CD4-positive, alpha-beta T cell treated with Interleukin-17A for 4 hours (primary cell): ENCODE results near the gene CGB3.

ENCODE experiments used
- DNase-seq: peaks from one replicate; pipeline ENCODE4 v3.0.0-alpha.2; 2020; ENCODE audit warnings: mixed read lengths

The CGB3 gene

DNA sequence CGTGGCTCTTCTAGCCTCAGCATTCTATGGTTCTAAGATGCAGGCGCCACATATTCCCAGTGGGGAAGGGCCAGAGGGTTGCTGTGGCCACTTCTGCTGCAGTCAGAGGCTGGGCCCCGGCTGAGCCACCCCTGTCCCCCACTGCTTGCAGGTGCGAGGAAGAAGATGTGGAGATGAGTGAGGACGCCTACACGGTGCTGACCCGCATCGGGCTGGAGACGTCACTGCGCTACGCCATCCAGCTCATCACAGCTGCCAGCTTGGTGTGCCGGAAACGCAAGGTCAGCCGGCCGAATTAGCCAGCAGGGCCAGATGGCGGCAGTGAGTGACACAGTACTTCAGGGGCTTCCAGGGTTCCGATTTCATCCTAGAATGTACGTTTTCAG is 9.3 kb downstream of the CGB3 start:
- no peak for DNase-seq

DNA sequence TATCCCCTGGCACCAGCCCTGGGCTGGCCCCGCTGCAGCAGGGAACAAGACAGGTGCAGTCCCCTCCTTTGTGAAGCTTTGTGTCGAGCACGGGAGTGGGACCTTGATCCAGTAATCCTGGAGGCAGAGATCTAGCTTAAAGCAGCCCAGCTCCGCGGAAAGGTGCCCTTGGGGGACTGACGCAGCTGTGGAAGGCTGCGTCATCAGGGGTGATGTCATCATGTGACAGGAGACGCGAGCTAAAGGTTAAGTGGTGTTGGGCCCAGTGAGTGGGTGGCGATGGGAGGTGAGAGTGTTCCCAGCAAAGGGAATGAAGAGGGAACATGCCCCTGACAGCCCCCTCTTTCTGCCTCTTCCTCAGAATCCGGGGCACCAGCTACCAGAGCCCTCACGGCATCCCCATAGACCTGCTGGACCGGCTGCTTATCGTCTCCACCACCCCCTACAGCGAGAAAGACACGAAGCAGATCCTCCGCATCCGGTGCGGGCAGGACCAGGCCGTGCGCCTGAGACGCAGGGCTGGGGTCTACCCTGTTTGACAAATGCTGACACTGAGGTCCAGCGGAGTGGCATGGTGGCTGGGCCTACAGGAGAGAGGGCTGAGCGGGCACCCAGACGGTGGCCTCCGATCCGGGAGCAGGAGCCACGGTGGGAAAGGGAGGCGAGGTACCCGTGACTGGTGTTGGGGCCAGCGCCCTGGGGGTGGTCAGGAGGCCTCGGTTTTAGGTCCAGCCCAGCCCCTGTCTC is 9.8 kb downstream of the CGB3 start:
- DNase-seq = no peak

DNA sequence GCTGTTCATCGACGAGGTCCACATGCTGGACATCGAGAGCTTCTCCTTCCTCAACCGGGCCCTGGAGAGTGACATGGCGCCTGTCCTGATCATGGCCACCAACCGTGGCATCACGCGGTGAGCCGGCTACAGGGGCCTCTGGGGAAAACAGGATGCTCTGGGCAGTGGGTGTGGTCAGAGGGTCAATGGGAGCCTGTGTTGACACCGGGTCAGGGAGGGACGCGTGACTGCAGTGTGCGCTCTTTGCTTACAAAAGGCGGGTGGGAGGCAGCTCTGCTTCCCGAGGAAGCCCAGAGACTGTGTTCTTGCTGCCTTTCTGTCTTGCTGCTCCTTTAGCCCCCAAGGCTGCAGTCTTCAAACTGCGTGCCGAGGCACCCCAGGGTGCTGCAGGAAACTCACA is 12.9 kb downstream of the CGB3 start:
- DNase-seq = no peak

DNA sequence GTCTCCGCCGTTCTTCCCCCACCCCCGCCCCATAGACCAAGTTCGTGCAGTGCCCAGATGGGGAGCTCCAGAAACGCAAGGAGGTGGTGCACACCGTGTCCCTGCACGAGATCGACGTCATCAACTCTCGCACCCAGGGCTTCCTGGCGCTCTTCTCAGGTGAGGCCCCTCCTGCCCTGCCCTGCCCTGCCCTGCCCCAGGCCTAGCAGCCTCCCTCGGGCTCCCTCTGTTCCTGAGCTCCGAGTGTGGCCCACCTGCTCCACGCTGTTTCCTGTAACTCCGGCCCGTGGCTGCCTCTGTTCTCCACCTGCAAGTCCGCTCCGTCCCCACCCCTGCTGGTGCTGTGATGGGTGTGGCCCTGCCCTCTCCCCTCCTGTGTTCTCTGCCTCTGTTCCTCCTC is 13.7 kb downstream of the CGB3 start:
- no peak for DNase-seq

DNA sequence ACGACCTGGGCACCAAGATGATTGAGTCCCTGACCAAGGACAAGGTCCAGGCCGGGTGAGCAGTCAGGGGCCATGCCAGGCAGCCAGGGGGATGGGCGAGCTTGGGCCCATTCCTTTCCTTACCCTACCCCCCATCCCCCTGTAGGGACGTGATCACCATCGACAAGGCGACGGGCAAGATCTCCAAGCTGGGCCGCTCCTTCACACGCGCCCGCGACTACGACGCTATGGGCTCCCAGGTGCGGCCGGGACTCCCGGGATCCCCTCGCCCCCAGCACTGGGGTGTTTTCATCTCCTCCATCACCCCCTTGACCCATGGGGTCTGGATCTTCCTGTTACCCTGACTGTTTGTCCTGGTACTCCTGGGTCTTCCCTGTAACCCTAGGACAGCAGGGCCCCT is 14.3 kb downstream of the CGB3 start:
- DNase-seq = no peak

DNA sequence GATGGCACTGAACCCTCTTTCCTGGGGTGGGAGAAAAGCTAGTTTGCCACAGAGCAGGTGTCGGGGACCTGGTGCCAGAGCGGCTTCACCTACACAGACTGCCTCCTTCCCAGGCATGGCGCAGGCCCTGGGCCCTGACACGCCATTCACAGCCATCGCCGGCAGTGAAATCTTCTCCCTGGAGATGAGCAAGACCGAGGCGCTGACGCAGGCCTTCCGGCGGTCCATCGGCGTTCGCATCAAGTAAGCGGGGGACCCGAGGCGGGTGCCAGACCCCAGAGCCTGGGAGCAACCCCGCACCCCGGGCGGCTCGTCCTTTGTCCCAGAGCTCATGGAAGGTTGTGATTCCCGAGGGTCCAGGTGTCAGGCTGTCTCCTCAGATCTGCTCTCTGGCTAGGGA is 17.2 kb downstream of the CGB3 start:
- DNase-seq = no peak

DNA sequence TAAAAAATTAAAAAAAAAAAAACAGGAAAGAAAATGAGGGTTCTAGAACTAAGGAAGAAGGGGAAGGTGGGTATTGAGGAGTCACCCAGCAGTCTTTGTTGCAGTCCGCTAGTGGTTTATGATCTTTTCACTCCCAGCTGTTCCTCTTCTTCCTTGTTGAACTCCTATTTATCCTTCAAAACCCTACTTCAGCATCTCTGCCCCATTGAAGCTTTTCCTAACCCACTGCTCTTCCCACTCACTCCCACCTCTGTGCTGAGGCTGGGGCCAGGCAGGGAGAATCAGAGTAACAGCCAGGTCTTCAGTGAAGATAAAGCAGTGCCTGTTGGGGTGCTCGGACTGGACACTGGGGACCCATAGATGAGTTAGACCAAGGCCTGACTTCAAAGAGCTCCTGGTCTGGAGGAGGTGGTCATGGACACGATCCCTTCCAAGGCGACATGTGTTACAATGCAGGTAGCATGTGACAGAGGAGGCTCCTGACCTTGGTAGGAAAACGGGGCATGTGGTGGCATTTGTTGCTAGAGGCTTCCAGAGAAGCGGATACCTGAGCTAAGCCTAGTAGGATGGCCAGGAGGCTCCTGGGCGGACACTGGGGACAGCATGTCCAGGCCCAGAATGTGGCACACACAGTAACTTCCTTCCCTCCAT is 19.0 kb downstream of the CGB3 start:
- no peak for DNase-seq

DNA sequence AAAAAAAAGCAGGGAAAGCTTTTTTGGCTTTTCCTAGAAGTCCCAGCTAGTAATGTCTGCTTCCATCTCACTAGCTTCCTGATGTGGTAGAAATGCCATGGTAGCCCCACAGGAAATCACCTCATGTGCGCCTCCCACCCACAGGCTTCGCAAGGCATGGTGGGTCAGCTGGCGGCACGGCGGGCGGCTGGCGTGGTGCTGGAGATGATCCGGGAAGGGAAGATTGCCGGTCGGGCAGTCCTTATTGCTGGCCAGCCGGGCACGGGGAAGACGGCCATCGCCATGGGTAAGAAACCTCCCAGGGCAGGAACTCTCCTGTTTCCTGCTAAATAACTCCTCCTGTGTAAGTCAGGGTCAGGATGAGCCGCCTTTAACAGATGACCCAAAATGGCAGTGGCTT is 20.0 kb downstream of the CGB3 start:
- no peak for DNase-seq

DNA sequence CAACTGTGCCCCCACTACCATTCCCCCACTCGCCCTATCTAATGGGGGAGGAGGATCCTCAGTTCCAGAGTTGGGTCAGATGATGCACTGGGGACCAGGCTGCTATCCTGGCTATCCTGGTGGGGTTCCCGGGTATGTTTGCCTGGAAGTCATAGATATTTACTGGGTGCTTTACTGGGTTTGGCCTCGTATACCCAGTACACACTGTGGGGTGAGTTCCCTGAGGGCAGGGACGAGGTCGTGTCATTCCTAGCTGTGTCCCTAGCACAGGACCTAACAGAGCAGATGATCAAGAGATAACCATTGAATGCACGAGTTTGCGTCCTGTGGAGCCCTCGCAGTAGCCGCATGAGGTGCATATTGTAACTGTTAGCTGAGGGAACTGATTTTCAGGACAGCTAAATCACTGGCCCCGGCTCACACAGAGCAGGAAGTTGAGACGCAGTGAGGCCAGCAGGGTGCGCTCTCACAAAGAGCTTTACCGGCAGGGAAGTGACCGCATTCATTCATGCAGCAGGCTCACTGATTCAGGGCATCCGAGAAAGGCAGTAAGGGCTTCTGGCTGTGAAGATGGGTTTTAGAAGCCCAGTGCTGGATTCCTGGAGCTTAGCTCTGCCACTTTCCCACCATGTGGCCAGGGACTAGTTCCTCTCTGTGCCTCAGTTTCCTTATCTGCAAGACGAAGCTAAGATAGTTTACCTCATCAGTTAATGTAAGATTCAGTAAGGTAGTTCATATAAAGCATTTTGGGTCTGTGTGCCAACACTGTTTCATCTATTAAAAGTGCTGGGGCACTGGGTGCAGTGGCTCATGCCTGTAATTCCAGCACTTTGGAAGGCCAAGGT is 24.4 kb downstream of the CGB3 start:
- DNase-seq = peak; percentile 76

DNA sequence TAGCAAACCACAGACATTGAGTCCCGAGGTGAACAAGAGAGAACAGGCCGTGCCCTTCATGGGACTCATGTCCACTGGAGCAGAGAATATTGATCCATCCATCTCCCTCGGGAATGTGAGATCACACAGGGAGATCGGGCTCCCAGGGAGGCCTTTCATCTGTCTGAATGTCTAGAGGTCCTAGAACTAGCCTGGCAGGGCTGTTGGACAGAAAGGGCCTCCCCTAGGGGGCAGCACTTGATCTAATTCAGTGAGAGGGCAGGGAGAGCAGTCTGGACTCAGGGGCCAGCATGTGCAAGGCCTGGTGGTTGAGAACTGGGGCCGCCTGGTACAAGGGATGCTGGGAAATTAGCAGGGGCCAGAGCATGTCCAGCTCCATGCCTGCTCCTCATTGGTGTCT is 26.2 kb downstream of the CGB3 start:
- peak; percentile 71 for DNase-seq

DNA sequence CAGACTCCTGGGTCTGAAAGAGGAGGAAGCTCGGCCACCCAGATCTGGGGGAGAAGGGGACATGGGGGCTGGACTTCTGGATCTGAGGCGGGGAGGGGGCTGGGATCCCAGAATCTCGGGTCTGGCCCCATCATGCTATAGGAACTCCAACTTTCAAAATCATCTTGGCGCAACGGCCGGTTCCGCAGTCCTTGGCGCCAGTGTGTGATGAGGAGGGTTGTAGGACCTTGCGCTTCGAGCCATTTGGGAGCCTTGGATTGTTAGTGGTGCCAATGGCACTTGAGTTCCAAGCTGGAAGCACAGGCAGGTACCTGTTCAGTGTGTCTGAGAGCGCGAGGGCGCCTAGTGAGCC is 30.1 kb downstream of the CGB3 start:
- DNase-seq = no peak

DNA sequence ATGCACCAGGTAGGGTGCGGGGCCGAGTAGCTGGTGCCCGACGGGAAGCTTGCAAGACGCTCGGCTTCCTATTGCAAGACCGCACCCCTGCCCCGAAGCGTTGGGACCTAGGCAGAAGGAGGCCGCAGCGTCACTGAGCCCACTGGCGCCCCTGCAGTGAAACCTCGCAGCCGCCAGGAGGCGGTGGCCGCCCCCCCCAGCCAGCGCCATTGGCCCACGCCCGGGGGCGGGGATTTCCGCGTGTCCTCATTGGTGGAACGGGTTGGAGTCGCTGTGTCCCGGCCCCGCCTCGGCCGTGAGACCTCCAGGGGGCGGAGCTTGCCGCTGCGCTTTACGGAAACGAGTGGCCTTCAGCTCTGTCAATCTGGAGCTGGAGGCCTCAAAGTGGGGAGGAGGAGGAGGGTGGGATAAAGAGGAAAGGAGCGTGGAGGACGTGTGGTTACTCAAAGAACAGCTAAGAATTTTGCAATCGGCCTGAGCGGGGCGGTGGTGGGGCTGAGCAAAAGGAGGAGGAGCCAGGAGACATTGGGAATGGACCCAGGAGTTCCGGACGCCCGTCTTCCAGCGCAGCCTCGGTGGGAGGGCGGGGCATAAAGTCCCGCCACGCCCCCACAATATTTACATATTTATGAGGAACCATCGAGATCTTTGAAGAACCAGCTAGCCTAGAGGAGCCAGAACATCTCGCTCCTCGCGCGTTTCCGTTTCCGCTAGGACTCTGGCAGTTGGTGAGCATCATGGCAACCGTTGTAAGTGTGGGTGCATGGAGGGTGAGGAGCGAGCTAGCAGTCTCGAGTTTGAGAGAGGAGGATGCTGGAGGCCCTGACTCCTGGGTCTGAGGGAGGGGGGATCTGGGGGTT is 30.7 kb downstream of the CGB3 start, which contains the start of the genes GYS1 and RUVBL2:
GYS1 (minus strand) TSS at position 135 of the 860 bp plus-strand sequence. CDS start 197 bp downstream, outside the sequence.
RUVBL2 (plus strand) TSS at position 713 of the 860 bp plus-strand sequence; CDS start at position 738, 25 bp downstream.
- peak; percentile 100 for DNase-seq

DNA sequence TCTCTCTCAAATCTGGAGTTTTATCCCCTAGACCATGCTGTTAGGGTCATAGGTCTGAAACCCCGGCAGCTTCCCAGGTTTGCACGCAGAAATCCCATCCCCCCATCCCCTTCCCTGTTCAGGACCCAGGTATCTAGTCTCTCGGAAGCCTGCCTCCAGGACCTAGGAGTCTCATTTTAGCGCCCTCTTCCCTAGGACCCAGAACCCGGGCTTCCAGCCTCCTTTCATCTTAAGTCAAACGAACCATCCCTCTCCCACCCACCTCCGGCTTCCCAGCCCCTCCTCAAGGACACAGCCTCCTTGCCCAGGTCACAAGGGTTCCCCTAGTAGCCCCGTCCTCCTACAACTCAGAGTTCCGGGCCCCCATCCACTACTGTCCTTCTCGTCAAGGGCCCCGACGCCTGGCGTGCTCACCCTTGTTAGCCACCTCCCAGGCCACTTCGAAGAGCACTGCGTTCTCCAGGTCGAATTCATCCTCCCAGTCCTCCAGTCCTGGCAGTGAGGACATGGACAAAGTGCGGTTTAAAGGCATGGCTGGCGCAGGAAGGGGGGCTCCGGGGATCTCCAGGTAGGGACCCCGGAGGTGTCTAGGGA is 31.5 kb downstream of the CGB3 start:
- no peak for DNase-seq

DNA sequence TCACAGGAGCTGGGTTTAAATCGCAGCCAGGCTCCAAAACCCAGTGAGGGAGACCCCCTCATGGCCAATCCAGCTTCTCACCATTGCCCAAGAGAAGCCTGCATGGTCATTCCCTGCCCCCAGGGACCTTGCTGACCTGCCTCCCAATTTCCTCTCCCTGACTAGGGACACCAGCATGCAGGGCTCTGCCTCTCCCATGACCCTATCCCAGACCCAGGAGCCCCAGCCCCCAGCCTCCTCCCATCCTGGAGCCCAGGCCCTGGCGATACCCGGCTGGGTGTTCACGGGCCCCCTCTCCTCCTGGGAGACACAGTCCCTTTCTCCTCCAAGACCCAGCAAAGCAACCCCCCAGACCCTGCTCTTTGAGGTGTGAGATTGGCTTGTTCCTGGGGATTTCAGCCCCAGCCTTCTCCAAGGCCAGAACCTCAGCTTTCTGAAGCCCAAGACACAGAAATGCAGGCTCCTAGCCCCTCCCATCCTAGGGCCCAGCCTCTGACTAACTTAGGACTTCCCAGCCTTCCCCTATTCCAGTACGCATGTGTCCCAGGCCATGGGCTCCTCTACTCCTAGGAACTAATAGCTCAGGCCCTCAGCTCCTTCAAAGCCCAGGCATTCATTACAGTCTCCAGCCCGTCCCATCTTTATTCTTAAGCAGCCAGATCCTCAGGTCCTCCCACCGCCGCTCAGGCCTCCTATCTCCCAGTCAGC is 32.1 kb downstream of the CGB3 start:
- no peak for DNase-seq

DNA sequence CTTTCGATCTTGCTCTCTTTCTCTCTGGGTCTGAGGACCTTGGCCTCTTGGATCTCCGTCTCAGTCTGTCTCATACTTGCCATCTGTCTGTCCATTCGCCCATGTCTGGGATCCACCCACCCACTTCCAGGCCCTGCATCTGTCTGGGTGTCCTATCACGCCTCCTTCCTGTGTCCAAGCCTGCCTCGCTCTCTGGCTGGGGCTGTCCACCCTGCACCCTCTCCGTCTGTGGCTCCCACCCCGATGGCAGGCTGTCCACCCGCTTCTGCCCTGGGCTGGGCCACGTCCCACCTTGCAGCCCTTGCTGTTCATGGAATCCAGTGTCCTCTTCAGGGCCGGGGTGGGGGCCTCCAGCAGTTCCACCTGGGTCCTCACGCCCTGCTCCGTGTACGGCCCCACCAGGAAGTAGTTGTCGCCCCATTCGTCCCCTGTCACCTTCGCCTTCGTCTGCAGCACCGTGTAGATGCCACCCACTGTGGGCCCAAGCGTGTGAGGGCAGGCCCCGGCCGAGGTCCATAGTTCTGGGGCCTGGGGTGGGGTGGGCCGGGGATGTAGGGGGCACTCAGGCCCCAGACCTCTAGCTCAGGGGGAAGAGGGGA is 33.0 kb downstream of the CGB3 start:
- no peak for DNase-seq

DNA sequence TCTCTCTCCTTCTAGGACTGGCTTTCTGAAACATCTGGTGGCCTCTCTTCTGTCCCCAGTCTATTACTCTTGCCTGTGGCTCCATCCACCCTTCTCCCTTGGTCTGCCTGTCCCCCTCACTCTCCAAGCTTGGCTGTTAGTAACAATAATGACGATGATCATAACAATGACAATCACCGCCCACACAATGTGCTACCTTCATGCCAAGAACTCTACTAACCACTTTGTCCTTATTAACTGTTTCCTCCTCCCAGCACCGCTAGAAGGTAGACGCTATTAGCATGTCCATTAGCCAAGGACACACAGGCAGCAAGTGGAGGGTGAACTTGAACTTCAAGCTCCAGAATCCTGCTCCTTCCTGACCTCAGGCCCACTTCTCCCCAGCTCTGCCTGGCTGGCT is 33.7 kb downstream of the CGB3 start:
- no peak for DNase-seq

DNA sequence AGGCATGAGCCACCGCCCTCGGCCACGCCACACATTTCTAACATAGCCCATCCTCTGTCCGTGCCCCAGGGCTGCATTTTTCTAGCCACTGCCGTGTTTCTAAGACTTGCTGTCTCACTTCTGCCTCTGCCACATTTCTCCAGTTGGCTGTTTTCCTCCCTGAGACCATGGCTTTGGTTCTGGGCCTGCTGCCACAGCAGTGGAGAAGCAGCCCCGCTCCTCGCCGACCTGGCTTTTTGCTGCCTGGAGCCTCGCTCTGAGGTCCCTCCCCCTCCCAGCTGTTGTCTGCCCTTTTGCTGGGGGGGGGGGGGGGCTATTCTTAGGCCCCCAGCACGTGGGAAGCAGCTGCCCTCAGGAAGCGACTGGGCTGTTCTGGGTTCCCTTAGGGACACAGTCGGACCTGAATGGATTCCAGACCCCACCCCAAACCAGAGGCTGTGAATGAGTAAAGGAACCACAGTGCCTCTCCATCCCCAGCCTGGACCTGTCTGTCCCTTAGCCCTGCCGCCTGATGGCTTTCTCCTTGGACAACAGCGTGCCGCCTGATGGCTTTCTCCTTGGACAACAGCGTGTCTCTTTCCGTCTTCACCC is 34.3 kb downstream of the CGB3 start:
- no peak for DNase-seq

DNA sequence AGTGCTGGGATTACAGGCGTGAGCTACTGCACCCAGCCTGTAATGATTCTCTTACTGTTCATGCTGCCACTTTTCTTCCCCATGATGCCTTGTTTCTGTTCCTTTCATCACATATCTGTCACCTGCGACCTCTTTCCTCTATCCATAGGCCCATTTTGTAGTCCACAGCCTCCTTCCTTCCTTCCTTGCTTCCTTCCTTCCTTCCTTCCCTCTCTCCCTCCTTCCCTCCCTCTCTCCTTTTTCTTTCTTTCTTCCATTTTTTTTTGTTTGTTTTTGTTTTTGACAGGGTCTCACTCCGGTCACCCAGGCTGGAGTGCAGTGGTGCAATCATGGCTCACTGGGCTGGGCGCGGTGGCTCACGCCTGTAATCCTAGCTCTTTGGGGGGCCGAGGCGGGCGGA is 35.3 kb downstream of the CGB3 start:
- DNase-seq = no peak

DNA sequence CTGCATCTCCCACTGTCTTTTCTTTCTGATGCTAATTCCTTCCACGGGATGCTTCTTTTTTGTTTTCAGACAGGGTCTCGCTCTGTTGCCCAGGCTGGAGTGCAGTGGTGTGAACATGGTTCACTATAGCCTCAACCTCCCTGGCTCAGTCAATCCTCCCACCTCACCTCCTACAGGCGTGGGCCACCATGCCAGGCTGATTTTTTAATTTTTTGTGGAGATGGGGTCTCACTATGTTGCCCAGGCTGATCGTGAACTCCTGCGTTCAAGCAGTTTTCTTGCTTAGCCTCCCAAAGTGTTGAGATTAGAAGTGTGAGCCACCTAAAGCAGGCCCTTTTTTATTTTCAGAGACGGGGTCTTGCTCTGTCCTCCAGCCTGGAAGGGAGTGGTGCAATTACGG is 35.8 kb downstream of the CGB3 start:
- DNase-seq = no peak

DNA sequence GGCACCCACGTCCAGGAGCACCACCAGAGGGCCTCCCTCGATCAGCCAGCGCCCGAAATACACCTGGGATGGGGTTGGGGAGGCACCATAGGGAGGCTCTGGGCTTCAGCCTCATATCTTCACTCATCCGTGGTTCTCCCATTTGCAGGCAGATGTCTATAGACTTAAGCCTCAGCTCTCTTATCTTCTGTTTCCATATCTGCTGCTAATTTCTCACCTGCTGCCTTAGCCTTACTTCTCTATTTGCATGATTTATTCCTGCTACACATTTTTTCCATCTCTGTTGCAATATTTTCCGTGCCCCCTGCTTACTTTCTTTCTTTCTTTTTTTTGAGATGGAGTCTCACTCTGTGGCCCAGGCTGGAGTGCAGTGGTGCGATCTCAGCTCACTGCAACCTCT is 36.8 kb downstream of the CGB3 start:
- no peak for DNase-seq

DNA sequence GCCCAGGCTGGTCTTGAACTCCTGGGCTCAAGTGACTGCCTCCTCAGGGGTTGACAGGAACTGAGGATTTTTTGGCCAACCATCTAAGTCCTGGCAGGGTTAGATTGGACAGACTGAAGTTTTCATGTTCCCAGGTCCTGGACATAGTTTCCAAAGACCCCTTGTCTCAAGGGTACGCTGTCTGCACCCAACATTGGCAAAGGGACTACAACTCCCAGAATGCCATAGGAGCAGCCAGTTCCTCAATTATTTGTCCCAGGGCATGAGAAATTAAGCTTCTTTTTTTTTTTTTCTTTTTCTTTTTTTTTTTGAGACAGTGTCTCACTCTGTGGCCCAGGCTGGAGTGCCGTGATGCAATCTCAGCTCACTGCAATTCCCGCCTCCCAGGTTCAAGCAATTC is 37.9 kb downstream of the CGB3 start:
- DNase-seq = no peak
